Measurements from ENCODE around the gene EHMT1.
"Not testable (repeated sequence)": the region's sequence is repeated elsewhere in the genome, so short reads cannot be mapped to it uniquely, and the experiment has no call there.

EHMT1 gene

DNA sequence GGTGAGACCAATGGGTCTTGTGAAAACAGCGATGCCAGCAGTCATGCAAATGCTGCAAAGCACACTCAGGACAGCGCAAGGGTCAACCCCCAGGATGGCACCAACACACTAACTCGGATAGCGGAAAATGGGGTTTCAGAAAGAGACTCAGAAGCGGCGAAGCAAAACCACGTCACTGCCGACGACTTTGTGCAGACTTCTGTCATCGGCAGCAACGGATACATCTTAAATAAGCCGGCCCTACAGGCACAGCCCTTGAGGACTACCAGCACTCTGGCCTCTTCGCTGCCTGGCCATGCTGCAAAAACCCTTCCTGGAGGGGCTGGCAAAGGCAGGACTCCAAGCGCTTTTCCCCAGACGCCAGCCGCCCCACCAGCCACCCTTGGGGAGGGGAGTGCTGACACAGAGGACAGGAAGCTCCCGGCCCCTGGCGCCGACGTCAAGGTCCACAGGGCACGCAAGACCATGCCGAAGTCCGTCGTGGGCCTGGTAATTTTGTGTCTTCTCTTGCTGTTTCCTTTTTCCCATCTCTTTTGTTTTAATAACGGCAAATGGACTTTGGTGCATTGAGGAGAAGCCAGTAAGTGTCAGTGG lies 98.0 kb downstream of the EHMT1 start:
- TF ChIP-seq, protein P1, sequence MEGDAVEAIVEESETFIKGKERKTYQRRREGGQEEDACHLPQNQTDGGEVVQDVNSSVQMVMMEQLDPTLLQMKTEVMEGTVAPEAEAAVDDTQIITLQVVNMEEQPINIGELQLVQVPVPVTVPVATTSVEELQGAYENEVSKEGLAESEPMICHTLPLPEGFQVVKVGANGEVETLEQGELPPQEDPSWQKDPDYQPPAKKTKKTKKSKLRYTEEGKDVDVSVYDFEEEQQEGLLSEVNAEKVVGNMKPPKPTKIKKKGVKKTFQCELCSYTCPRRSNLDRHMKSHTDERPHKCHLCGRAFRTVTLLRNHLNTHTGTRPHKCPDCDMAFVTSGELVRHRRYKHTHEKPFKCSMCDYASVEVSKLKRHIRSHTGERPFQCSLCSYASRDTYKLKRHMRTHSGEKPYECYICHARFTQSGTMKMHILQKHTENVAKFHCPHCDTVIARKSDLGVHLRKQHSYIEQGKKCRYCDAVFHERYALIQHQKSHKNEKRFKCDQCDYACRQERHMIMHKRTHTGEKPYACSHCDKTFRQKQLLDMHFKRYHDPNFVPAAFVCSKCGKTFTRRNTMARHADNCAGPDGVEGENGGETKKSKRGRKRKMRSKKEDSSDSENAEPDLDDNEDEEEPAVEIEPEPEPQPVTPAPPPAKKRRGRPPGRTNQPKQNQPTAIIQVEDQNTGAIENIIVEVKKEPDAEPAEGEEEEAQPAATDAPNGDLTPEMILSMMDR (IDR thresholded peaks at IDR 0.05; ENCODE audit: low read depth, low read length) = no peak
- H3K4me3 ChIP-seq (ENCODE audit: low read depth, low read length) = no peak overlapping the region

DNA sequence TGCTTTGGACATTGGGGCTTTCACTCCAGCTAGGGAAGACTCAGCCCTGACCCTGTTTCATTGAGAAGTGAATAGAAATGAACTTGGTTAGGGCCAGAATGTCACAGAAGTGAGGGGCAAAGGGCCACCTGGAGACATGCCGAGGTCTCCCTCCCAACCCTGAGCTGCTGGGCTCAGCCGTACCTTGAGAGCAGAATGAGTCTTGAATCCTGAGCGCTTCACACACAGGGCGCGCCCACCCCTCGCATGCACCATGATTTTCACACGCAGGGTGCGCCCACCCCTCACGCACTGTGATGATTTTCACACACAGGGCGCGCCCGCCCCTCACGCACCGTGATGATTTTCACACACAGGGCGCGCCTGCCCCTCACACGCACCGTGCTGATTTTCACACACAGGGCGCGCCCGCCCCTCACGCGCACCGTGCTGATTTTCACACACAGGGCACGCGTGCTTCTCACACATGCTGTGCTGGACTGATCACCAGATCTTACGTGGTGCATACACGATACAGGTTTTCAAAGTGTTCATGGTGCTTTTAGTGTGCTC lies 99.0 kb downstream of the EHMT1 start:
- TF ChIP-seq, protein P1 (IDR thresholded peaks at IDR 0.05; ENCODE audit: low read depth, low read length) = no peak
- H3K4me3 ChIP-seq (ENCODE audit: low read depth, low read length) = no peak overlapping the region

DNA sequence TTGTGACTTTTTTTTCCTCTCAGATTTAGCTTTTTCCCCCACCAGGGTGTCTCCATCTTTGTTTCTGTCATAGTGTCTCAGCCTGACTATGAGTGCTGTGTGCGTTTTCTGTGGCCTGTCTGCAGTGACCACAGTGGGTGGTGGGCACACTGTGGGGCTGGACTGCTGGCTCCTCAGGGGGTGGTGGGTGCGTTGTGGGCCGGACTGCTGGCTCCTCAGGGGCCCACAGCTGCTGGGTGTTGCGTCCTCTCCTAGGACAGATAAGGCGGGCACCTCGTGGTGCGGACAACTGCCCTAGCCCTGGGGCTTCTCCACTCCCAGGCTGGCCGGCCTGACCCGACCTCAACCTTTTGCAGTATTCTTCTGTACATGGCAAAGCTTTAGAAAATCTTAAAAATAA lies 100.4 kb downstream of the EHMT1 start:
- TF ChIP-seq, protein P1 (IDR thresholded peaks at IDR 0.05; ENCODE audit: low read depth, low read length) = no peak
- no peak overlapping the region for H3K4me3 ChIP-seq (ENCODE audit: low read depth, low read length)

DNA sequence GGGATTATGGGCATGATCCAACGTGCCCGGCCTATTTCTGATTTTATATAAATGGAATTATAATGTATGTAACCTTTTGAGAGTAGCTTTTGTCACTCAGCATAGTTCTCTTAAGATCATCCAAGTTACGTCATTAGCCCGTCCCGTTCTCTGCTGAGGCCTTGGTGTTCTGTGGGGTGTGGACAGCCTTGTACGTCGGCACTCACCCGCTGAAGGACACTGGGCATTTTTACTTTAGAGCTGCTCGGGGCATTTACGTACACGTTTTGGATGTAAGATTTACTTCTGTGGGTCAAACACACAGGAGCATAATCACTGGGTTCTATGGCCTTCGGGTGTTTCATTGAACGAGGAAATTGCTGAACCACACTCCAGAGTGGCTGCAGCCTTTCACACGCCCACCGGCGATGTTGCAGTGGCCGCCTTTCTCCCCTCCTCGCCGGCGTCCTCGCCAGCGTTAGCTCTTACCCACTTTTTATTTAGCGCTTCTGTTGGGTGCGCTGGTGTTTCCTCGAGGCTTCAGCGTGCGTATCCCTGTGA lies 101.8 kb downstream of the EHMT1 start:
- H3K4me3 ChIP-seq (ENCODE audit: low read depth, low read length) = no peak overlapping the region
- TF ChIP-seq, protein P1 (IDR thresholded peaks at IDR 0.05; ENCODE audit: low read depth, low read length) = no peak

DNA sequence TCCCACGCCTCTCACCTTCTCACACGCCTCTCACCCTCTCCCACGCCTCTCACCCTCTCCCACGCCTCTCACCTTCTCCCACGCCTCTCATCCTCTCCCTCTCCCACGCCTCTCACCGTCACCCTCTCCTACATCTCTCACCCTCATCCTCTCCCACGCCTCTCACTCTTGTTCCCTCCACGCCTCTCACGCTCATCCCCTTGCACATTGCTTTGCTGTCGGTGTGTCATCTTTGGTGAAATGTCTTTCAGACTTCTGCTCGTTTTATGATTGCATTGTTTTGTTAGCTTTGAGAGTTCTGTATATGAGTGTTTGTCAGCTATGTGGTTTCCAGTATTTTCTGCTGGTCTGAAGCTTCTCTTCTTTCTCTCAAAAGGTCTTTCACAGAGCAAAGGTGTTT lies 102.7 kb downstream of the EHMT1 start:
- H3K4me3 ChIP-seq (ENCODE audit: low read depth, low read length) = no peak overlapping the region

DNA sequence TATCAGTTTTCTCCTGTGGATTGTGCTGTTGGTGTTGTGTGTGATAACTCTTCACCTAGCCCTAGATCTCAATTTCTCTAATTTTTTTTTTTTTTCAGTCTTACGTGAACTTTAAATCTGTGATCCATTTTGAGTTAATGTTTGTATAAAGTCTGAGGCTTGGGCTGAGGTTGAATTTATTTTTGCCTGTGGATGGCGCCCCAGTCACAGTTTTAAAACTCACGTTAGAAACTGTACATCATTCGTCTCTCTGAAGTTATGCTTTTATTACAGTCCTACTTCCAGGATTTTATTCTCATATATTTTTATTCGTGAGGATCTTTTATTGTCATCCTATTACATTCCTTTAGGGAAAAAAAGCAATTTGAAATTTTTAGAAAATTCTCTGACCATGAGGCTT lies 103.1 kb downstream of the EHMT1 start:
- no peak overlapping the region for H3K4me3 ChIP-seq (ENCODE audit: low read depth, low read length)
- TF ChIP-seq, protein P1 (IDR thresholded peaks at IDR 0.05; ENCODE audit: low read depth, low read length) = no peak

More for the DNA sequence above, 102.7 kb downstream of the EHMT1 start:
- TF ChIP-seq, protein P1 (IDR thresholded peaks at IDR 0.05; ENCODE audit: low read depth, low read length) = no peak

DNA sequence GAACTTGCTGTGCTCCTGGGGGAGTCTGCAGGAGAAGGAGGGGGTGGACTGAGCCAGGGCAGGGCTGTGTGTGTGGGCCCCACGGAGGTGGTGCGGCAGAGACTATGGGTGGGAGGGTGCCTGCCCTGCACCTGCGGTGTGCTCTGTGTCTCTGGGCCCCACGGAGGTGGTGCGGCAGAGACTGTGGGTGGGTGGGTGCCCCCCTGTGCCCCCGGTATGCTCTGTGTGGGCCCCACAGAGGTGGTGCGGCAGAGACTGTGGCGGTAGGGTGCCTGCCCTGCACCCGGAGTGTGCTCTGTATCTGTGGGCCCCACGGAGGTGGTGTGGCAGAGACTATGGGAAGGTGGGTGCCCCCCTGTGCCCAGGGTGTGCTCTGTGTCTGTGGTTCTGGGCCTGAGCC lies 103.7 kb downstream of the EHMT1 start:
- TF ChIP-seq, protein P1 (IDR thresholded peaks at IDR 0.05; ENCODE audit: low read depth, low read length) = no peak

DNA sequence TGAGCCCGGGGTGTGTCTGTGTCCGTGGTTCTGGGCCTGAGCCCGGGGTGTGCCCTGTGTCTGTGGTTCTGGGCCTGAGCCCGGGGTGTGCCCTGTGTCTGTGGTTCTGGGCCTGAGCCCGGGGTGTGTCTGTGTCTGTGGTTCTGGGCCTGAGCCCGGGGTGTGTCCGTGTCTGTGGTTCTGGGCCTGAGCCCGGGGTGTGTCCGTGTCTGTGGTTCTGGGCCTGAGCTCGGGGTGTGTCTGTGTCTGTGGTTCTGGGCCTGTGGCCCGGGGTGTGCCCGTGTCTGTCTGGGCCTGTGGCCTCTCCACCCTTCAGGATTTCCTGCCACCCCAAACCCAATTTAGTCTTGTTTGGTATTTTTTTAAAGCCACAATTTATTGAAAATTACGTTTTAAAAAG lies 104.6 kb downstream of the EHMT1 start:
- H3K4me3 ChIP-seq (ENCODE audit: low read depth, low read length) = not testable (repeated sequence)

More for the DNA sequence above, 103.7 kb downstream of the EHMT1 start:
- no peak overlapping the region for H3K4me3 ChIP-seq (ENCODE audit: low read depth, low read length)
